Measurements from ENCODE around the gene EXOSC7. TPM values are rescaled to one million over a fixed set of nuclear protein-coding genes. Genes with fewer than 3 reads are reported as not detected.
A peak's percentile ranks its signal among the peaks of the same experiment; 100 is the strongest.

EXOSC7 gene
- polyA plus RNA-seq, 3 donors: 16.8 to 23.9 (median 18.8) TPM

- no peak for TF ChIP-seq CTCF (IDR thresholded peaks at IDR 0.05)
- Mint-ChIP-seq H3K4me1 (peaks cover 23% of the 10 kb centered on the region), H3K27me3 (ENCODE audit: low read depth in 3 of 3) (peaks cover 0 to 3% (median 0%) of the 10 kb centered on the region in 3 donors), H3K36me3 (peaks cover 49 to 55% of the 10 kb centered on the region in 2 donors), H3K4me3 (peak overlapping the region in 1 of 2 donors; percentile 42), H3K27ac (peak overlapping the region; percentile 46 to 87 (median 77)), H3K9me3 (no peaks in the 10 kb centered on the region)
- peak; percentile 18 to 25 (median 24) for DNase-seq
- H3K27ac ChIP-seq (ENCODE audit: low read depth in 1 of 2, low read length in 2 of 2): peak overlapping the region; percentile 42 to 80
- peak overlapping the region; percentile 63 for H2AFZ ChIP-seq (ENCODE audit: insufficient read depth, low read depth, low read length, poor library complexity, severe bottlenecking)
- no peaks in the 10 kb centered on the region for H4K20me1 ChIP-seq (ENCODE audit: insufficient read depth, low read length)
- H3K4me3 ChIP-seq (replicated peaks in 1 of 3; ENCODE audit: low read depth in 2 of 3, low read length in 3 of 3): peak overlapping the region in 1 of 3 experiments; percentile 17
- 8% methylated on average over 5 of the region's 7 CpGs for WGBS (ENCODE audit: insufficient coverage)
- H3K4me1 ChIP-seq (ENCODE audit: control insufficient read depth in 1 of 2, insufficient read depth in 2 of 2, low read length in 2 of 2): peaks cover 19 to 23% of the 10 kb centered on the region in 2 donors
- H3K9me3 ChIP-seq (replicated peaks in 1 of 2; ENCODE audit: control insufficient read depth in 1 of 2, insufficient read depth in 1 of 2, low read length in 2 of 2): no peaks in the 10 kb centered on the region
- no peaks in the 10 kb centered on the region for H3K79me2 ChIP-seq (ENCODE audit: insufficient read depth, low read length)
- intact Hi-C loops (cut with micrococcal nuclease): no loop called here
- peak overlapping the region; percentile 46 for H3K4me2 ChIP-seq (replicated peaks; ENCODE audit: extremely low read depth, low read length, poor library complexity, severe bottlenecking)
- H3K27me3 ChIP-seq (ENCODE audit: control insufficient read depth in 2 of 2, insufficient read depth in 2 of 2, low read length in 2 of 2): no peaks in the 10 kb centered on the region
- peak overlapping the region; percentile 22 for H3K9ac ChIP-seq (ENCODE audit: insufficient read depth, low read length, poor library complexity, severe bottlenecking)
- H3K36me3 ChIP-seq (replicated peaks in 1 of 2; ENCODE audit: control insufficient read depth in 1 of 2, insufficient read depth in 2 of 2, low read length in 2 of 2): peaks cover 13 to 41% of the 10 kb centered on the region in 2 donors
Observed at GRCh38 chr3:45011756-45012508, 35.9 kb downstream of the EXOSC7 start.

GRCh38 chr3:45012577-45012976, 36.5 kb downstream of the EXOSC7 start:
- Mint-ChIP-seq H3K27me3 (ENCODE audit: low read depth in 3 of 3) (peaks cover 0 to 3% (median 0%) of the 10 kb centered on the region in 3 donors), H3K36me3 (peaks cover 42 to 49% of the 10 kb centered on the region in 2 donors), H3K4me1 (peaks cover 23% of the 10 kb centered on the region), H3K4me3 (no peak overlapping the region), H3K27ac (peak overlapping the region in 5 of 7 donors; percentile 46 to 79 (median 75)), H3K9me3 (peaks cover 0 to 2% (median 0%) of the 10 kb centered on the region in 7 donors)
- Histone ChIP-seq H3K4me3 (replicated peaks in 1 of 3; ENCODE audit: low read depth in 2 of 3, low read length in 3 of 3) (peak overlapping the region in 1 of 3 experiments; percentile 17), H4K20me1 (ENCODE audit: insufficient read depth, low read length) (no peaks in the 10 kb centered on the region), H3K9ac (ENCODE audit: insufficient read depth, low read length, poor library complexity, severe bottlenecking) (no peak overlapping the region), H3K4me1 (ENCODE audit: control insufficient read depth in 1 of 2, insufficient read depth in 2 of 2, low read length in 2 of 2) (peaks cover 19 to 23% of the 10 kb centered on the region in 2 donors), H3K36me3 (replicated peaks in 1 of 2; ENCODE audit: control insufficient read depth in 1 of 2, insufficient read depth in 2 of 2, low read length in 2 of 2) (peaks cover 7 to 35% of the 10 kb centered on the region in 2 donors), H3K4me2 (replicated peaks; ENCODE audit: extremely low read depth, low read length, poor library complexity, severe bottlenecking) (peak overlapping the region; percentile 46), H3K9me3 (replicated peaks in 1 of 2; ENCODE audit: control insufficient read depth in 1 of 2, insufficient read depth in 1 of 2, low read length in 2 of 2) (no peaks in the 10 kb centered on the region), H3K79me2 (ENCODE audit: insufficient read depth, low read length) (no peaks in the 10 kb centered on the region), H3K27ac (ENCODE audit: low read depth in 1 of 2, low read length in 2 of 2) (peak overlapping the region; percentile 31 to 80), H3K27me3 (ENCODE audit: control insufficient read depth in 2 of 2, insufficient read depth in 2 of 2, low read length in 2 of 2) (no peaks in the 10 kb centered on the region), H2AFZ (ENCODE audit: insufficient read depth, low read depth, low read length, poor library complexity, severe bottlenecking) (peak overlapping the region; percentile 63)
- no peak for DNase-seq
- WGBS (ENCODE audit: insufficient coverage): 100% methylated on average over 3 of the region's 4 CpGs
- TF ChIP-seq CTCF (IDR thresholded peaks at IDR 0.05): no peak
- intact Hi-C loops (cut with micrococcal nuclease): no loop called here

Data from CD14-positive monocyte (primary cell).